Subcutaneous adipose tissue (tissue), 4 donors: ENCODE measurements around the gene STK32C. TPM values are rescaled to one million over a fixed set of nuclear protein-coding genes. Genes with fewer than 3 reads are reported as not detected.

Experiments
- total RNA-seq, 4 donors: library from RNA; depleted of rRNA; stranded (reverse); fragments of >200 nt; gene quantifications; one replicate each; pipeline ENCODE4 v1.1.0, GENCODE V29; 2016
- TF ChIP-seq, protein P1 (sequence below): fragments of 450-650 bp; IDR thresholded peaks from one replicate; pipeline ENCODE4 v1.5.1; 2016; ENCODE audit warnings: low read depth, mild to moderate bottlenecking, control low read depth, antibody characterized with exemption, moderate library complexity

STK32C gene
- total RNA-seq, 4 donors from 2014 or later, result 2.9 to 12.3 (median 10.9) TPM

DNA sequence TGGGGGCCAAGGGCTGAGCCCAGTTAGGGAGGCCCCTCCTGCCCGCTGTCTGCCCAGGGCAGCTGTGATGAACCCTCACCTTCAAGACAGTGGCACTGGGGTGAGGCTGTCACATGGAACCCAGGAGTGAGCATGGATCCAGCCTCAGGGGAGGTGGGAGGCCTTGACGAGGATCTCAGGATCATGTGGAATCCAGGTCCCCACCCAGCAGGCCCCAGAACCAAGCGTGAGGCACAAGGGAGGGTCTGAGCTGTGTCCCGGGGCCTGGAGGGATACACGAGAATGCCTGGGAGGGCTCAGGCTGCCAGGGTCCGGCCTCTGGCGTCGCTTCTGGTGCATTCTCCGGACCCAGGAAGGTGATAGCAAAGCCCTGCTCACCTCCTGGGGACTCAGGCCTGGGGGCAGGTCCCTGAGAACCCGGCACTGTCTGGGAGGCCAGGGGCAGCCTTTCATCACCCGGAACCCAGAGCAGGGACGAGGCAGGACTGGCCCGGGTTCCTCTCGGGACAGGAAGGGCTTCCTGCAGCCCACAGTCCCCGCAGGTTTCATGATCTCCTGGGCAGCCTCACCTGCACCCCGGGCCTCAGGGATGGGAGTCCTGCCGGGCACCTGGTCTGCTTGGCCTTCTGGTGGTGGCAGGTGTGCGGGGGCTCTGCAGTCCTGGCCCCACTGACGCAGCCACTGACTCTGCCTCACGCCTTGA, 103.5 kb downstream of the STK32C start:
- TF ChIP-seq, protein P1, sequence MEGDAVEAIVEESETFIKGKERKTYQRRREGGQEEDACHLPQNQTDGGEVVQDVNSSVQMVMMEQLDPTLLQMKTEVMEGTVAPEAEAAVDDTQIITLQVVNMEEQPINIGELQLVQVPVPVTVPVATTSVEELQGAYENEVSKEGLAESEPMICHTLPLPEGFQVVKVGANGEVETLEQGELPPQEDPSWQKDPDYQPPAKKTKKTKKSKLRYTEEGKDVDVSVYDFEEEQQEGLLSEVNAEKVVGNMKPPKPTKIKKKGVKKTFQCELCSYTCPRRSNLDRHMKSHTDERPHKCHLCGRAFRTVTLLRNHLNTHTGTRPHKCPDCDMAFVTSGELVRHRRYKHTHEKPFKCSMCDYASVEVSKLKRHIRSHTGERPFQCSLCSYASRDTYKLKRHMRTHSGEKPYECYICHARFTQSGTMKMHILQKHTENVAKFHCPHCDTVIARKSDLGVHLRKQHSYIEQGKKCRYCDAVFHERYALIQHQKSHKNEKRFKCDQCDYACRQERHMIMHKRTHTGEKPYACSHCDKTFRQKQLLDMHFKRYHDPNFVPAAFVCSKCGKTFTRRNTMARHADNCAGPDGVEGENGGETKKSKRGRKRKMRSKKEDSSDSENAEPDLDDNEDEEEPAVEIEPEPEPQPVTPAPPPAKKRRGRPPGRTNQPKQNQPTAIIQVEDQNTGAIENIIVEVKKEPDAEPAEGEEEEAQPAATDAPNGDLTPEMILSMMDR, result no peak

DNA sequence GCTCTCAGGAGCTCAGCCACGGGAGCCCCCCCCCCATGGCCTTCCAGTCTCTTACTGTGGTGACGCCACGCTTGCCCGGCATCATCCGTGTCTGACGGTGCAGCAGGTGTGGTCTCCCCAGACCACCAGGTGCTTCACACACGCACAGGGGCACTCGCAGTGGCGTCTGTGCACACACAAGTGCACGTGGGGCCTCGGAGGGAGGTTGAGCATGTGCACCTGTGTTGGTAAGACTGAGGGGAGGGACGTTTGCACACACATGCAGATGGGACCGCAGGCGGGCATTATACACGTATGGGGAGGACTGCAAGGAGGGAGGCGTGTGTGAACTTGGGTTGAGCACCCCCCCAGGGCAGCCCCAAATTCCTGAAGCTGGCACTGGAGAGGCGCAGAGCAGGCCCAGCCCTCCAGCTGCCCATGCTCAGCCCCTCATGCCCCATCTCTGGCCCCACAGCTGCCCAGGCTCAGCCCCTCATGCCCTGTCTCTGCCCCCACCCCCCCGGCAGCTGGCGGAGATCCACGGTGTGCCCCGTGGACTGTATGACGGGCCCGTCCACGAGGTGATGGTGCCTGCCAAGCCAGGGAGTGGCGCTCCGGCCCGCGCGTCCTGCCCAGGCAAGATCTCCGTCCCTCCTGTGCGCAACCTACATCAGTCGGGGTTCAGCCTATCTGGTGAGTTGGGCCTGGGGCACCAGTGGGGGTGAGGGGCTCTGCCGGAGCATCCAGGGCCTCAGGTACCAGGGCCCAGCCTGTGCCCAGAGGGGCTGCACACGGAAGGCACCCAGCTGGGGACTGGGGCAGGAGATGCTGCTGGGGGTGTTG, 104.3 kb downstream of the STK32C start:
- TF ChIP-seq, protein P1, result no peak

DNA sequence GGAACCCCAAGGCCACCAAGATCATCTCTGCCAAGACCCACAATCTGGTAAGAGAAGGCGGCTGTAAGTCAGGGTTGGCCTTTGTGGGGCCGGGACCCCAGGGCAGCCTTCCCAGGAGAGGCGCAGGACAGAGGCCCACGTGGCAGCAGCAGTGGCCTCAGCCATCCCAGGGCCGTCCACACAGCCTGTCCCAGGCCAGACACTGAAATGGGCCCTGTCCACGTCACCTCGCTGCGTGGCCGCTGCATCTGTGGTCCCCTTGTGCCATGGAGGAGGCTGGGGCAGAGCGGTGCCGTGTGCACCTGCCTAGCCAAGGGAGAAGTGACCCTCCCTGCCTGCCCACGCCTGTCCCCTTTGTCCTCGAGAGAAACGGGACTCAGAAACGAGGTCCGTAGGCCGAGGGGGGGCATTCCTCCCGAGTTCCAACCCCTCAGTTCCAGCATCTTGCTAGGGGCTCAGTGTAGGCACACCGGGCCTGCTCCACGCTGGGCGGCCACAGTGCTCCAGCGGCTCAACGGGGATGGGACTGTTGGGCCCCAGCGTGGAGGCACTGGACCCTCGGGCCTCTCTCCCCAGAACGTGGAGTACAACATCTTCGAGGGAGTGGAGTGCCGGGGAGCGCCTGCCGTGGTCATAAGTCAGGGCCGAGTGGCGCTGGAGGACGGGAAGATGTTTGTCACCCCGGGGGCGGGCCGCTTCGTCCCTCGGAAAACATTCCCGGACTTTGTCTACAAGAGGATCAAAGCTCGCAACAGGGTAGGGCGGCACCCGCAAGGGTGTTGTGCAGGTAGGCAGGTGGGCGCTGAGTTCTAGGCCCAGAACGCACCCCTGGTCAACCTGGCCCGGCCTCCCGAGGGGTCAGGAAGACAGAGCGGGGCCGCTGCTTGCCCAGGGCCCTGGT, 105.4 kb downstream of the STK32C start:
- TF ChIP-seq, protein P1, result no peak

DNA sequence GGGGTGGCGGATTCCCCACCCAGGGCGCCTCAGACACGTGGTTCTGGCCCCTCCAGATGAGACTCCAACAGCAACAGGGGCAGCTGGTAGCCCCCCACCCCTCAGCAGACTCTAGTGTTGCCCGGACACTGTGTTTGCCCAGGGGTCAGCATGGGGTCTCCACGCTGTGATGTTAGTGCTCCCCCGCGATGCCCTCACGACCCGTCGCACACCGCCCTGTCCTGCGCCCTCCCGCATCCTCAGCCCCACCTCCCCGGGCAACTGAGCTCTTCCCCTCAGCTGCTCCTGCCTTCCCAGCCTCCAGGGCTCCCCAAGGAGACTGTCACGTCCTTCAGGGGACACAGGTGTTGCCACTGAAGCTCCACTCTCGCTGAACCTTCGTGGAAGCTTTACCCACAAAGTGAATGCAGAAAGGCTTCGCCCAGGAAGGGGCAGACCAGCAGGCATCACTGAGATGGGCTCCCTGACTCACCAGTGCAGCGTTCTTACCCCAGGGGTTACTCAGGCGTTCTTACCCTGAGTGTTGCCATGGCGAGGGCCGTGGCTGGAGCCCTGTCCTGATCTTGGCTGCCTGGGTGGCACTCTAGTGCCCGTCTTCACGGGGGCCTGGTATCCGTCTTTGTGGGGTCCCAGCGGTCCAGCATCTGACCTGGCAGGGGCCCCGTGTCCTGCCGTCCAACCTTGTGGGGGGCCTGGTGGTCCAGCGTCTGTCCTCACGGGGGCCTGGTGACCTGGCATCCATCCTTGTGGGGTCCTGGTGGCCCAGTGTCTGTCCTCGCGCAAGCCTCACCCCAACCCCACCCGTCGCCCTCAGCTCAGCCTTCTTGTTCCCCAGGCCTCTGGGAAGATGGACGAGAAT, 106.4 kb downstream of the STK32C start:
- TF ChIP-seq, protein P1, result no peak

DNA sequence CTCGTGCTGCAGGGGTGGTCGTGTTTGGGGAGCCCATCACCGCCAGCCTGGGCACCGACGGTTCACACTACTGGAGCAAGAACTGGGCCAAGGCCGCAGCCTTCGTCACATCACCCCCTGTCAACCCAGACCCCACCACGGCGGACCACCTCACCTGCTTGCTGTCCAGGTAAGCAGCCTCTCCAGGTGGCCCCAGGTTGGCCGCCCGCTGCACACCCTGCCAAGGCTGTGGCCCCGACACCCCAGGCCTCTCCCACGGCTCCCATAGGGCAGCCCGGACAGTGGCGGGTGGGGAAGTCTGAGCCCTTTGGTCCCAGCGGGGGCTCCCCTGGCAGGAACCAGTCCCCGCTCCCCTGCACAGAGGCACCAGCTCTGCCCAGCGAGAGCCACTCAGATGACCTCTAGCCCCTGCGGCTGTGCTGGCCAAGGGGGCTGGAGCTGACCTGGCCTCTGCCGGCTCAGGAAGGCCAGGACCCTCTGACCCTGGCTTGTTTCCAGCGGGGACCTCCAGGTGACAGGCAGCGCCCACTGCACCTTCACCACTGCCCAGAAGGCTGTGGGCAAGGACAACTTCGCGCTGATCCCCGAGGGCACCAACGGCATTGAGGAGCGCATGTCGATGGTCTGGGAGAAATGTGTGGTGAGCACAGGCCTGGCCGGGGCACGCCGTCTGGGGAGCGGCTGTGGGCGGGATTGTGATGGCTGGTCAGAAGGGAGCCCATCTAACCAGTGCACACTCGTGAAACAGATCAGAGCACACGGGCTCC, 107.2 kb downstream of the STK32C start:
- TF ChIP-seq, protein P1, result no peak

DNA sequence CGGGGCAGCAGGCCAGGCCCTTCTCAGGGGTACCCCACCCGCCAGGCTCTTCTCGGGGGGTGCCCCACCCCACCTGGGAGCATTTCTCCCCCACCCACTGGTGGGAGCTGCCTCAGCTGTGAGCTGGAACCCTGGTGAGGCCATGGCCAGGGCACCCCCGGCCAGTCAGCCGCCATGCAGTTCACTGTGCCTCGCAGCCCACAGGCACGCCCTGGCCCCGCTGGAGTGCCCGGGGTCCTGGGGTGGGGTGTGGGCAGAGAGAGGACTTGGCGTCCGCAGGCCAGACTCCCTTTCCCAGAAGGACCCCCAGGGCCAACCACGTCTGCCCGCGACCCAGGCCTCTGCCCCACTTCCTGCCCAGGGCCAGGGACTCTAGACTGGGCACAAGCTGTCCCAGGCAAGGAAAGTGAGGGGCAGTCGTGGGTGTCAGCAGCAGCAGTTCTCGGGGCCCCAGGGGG, 107.9 kb downstream of the STK32C start:
- TF ChIP-seq, protein P1, result no peak
